ENCODE data around the gene BARD1. TPM values are rescaled to one million over a fixed set of nuclear protein-coding genes. Genes with fewer than 3 reads are reported as not detected.

BARD1 gene
- total RNA-seq, 1 experiment from 2014 or later = 20.0 TPM

GRCh38 chr2:214816008-214816533, 6.6 kb upstream of the BARD1 start:
- no peaks in the 10 kb centered on the region for H3K36me3 ChIP-seq (ENCODE audit: low read depth, low read length)
- no peak for TF ChIP-seq EZH2 (IDR thresholded peaks at IDR 0.05; ENCODE audit: low read length, unreplicated experiment)
- no peak for TF ChIP-seq EZH2phosphoT487 (IDR thresholded peaks at IDR 0.05; ENCODE audit: borderline replicate concordance, low read length)
- TF ChIP-seq, protein P1, sequence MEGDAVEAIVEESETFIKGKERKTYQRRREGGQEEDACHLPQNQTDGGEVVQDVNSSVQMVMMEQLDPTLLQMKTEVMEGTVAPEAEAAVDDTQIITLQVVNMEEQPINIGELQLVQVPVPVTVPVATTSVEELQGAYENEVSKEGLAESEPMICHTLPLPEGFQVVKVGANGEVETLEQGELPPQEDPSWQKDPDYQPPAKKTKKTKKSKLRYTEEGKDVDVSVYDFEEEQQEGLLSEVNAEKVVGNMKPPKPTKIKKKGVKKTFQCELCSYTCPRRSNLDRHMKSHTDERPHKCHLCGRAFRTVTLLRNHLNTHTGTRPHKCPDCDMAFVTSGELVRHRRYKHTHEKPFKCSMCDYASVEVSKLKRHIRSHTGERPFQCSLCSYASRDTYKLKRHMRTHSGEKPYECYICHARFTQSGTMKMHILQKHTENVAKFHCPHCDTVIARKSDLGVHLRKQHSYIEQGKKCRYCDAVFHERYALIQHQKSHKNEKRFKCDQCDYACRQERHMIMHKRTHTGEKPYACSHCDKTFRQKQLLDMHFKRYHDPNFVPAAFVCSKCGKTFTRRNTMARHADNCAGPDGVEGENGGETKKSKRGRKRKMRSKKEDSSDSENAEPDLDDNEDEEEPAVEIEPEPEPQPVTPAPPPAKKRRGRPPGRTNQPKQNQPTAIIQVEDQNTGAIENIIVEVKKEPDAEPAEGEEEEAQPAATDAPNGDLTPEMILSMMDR (conservative IDR thresholded peaks at IDR 0.05; ENCODE audit: low read depth, low read length) = no peak
- H3K9me3 ChIP-seq (ENCODE audit: low read length) = no peaks in the 10 kb centered on the region
- H3K27me3 ChIP-seq (ENCODE audit: low read length) = no peaks in the 10 kb centered on the region
- no peaks in the 10 kb centered on the region for H4K20me1 ChIP-seq (ENCODE audit: low read length)
- no peak overlapping the region for H3K4me3 ChIP-seq (ENCODE audit: low read length)
- H3K9ac ChIP-seq (ENCODE audit: low read length) = no peak overlapping the region
- no peaks in the 10 kb centered on the region for H3K79me2 ChIP-seq (ENCODE audit: low read length)
- intact Hi-C loops (cut with micrococcal nuclease) = no loop called here
- no peak overlapping the region for H3K4me2 ChIP-seq (ENCODE audit: low read length)
- no peaks in the 10 kb centered on the region for H3K4me1 ChIP-seq (ENCODE audit: insufficient read depth, low read length)
- POLR2A ChIA-PET (ENCODE audit: unreplicated experiment) = no interaction called here
- no peak overlapping the region for H2AFZ ChIP-seq (ENCODE audit: low read length)
- no peaks in the 10 kb centered on the region for H3F3A ChIP-seq (ENCODE audit: low read length, unreplicated experiment)
- ATAC-seq (no peak), DNase-seq (no peak)
- no TSS peak for BruUV-seq (replicated peaks)
- CTCF ChIA-PET = no interaction called here
- no peak overlapping the region for H3K27ac ChIP-seq (ENCODE audit: low read length)
- no peaks in the 10 kb centered on the region for H3K9me2 ChIP-seq (replicated peaks; ENCODE audit: low read length)

- peak overlapping the region; percentile 64 for H3K4me3 ChIP-seq (ENCODE audit: low read length)
- DNase-seq = no peak
- ATAC-seq = no peak
- TSS peak; percentile 68 for BruUV-seq (replicated peaks)
- ChIA-PET POLR2A (ENCODE audit: unreplicated experiment) (interaction anchor here (0.6 kb wide), 1 partner anchor 339 kb away, joined by 3 read pairs; no protein-coding TSS in a partner anchor), CTCF (no interaction called here)
- H3F3A ChIP-seq (ENCODE audit: low read length, unreplicated experiment) = no peaks in the 10 kb centered on the region
- no peaks in the 10 kb centered on the region for H3K9me2 ChIP-seq (replicated peaks; ENCODE audit: low read length)
- H3K4me2 ChIP-seq (ENCODE audit: low read length) = peak overlapping the region; percentile 81
- peaks cover 20% of the 10 kb centered on the region for H4K20me1 ChIP-seq (ENCODE audit: low read length)
- H3K79me2 ChIP-seq (ENCODE audit: low read length) = peaks cover 37% of the 10 kb centered on the region
- no peak overlapping the region for H3K27ac ChIP-seq (ENCODE audit: low read length)
- intact Hi-C loops (cut with micrococcal nuclease) = no loop called here
- H2AFZ ChIP-seq (ENCODE audit: low read length) = peak overlapping the region; percentile 97; the same call in 1 of the 2 replicates
- H3K9ac ChIP-seq (ENCODE audit: low read length) = no peak overlapping the region
- H3K27me3 ChIP-seq (ENCODE audit: low read length) = no peaks in the 10 kb centered on the region
- H3K4me1 ChIP-seq (ENCODE audit: insufficient read depth, low read length) = peaks cover 24% of the 10 kb centered on the region
- no peaks in the 10 kb centered on the region for H3K36me3 ChIP-seq (ENCODE audit: low read depth, low read length)
- TF ChIP-seq EZH2phosphoT487 (IDR thresholded peaks at IDR 0.05; ENCODE audit: borderline replicate concordance, low read length) (no peak), EZH2 (IDR thresholded peaks at IDR 0.05; ENCODE audit: low read length, unreplicated experiment) (no peak)
- TF ChIP-seq, protein P1 (conservative IDR thresholded peaks at IDR 0.05; ENCODE audit: low read depth, low read length) = no peak
- no peaks in the 10 kb centered on the region for H3K9me3 ChIP-seq (ENCODE audit: low read length)
Observed at GRCh38 chr2:214810671-214811070, 1.2 kb upstream of the BARD1 start.
